Ascending aorta (tissue), 2 donors: ENCODE measurements around the gene VSTM2L. TPM values are rescaled to one million over a fixed set of nuclear protein-coding genes. Genes with fewer than 3 reads are reported as not detected.

Source experiments
- DNase-seq, 2 donors: peaks; one replicate each; pipeline ENCODE4 v3.0.0-alpha.2; 2019; ENCODE audit warnings: low spot score in 2 of 2
- H3K27ac ChIP-seq, 2 donors: fragments of 200-600 bp; sonication (generic); one replicate each; pipeline ENCODE4 v1.5.1; 2016 to 2017; ENCODE audit warnings: mild to moderate bottlenecking in 1 of 2
- H3K27me3 ChIP-seq: fragments of 200-600 bp; sonication (generic); one replicate; pipeline ENCODE4 v1.5.1; 2017
- H3K36me3 ChIP-seq, 2 donors: fragments of 200-600 bp; sonication (generic); one replicate each; pipeline ENCODE4 v1.5.1; 2016
- H3K4me1 ChIP-seq, 2 donors: fragments of 200-600 bp; sonication (generic); one replicate each; pipeline ENCODE4 v1.5.1; 2016 to 2017; ENCODE audit warnings: mild to moderate bottlenecking in 1 of 2
- H3K4me3 ChIP-seq, 2 donors: fragments of 200-600 bp; sonication (generic); one replicate each; pipeline ENCODE4 v1.5.1; 2016 to 2017; ENCODE audit warnings: mild to moderate bottlenecking in 1 of 2
- H3K9me3 ChIP-seq, 2 donors: fragments of 200-600 bp; sonication (generic); one replicate each; pipeline ENCODE4 v1.5.1; 2016
- CTCF ChIP-seq, 3 experiments: fragments of 200-600 bp in 2 of 3; fragments of 450-650 bp in 1 of 3; sonication (generic) in 2 of 3; IDR thresholded peaks; one replicate each; pipeline ENCODE4 v1.5.1; 2016 to 2019; ENCODE audit warnings: antibody characterized with exemption in 3 of 3, mild to moderate bottlenecking in 1 of 3, moderate library complexity in 1 of 3
- intact Hi-C: fragments of 100-400 bp; cut with DNase I; formaldehyde crosslinking; loops from one replicate; pipeline ENCODE4 v1.15.1; 2023
- total RNA-seq: library from RNA; depleted of rRNA; stranded (reverse); fragments of >200 nt; gene quantifications from one replicate; pipeline ENCODE4 v1.1.0, GENCODE V29; 2016

Gene VSTM2L
- total RNA-seq, 1 donor from 2014 or later: 1.1 TPM

DNA sequence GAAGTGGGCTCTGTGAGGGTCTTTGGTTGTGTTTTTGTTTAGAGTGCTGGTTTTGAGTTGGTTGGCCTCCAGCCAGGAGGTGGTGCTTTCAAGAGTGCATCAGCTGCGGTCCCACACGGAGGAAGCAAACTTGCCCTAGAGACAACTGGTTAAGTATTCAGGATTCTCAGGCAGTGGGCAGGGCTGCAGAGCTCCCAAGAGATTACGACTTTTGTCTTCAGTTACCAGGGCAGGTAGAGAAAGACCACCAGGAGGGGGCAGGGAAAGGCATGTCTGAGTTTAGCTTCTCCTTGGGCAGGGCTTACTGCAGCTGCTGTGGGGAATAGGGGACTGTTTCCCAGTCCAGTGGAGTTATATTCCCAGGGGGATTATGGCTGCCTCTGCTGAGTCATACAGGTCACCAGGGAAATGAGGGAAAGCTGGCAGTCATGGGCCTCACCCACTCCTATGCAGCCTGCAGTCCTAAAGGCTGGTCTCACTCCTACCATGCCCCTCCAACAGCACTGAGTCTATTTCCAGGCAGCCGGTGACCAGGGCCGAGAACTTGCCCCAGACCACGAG lies 66.0 kb downstream of the VSTM2L start:
- Histone ChIP-seq H3K36me3 (no peaks in the 10 kb centered on the region), H3K9me3 (peaks cover 0 to 19% of the 10 kb centered on the region in 2 donors), H3K27ac (no peak overlapping the region), H3K4me3 (no peak overlapping the region), H3K27me3 (no peaks in the 10 kb centered on the region), H3K4me1 (no peaks in the 10 kb centered on the region)
- no peak for TF ChIP-seq CTCF (IDR thresholded peaks at IDR 0.05)
- no peak for DNase-seq
- intact Hi-C loops: no loop called here

DNA sequence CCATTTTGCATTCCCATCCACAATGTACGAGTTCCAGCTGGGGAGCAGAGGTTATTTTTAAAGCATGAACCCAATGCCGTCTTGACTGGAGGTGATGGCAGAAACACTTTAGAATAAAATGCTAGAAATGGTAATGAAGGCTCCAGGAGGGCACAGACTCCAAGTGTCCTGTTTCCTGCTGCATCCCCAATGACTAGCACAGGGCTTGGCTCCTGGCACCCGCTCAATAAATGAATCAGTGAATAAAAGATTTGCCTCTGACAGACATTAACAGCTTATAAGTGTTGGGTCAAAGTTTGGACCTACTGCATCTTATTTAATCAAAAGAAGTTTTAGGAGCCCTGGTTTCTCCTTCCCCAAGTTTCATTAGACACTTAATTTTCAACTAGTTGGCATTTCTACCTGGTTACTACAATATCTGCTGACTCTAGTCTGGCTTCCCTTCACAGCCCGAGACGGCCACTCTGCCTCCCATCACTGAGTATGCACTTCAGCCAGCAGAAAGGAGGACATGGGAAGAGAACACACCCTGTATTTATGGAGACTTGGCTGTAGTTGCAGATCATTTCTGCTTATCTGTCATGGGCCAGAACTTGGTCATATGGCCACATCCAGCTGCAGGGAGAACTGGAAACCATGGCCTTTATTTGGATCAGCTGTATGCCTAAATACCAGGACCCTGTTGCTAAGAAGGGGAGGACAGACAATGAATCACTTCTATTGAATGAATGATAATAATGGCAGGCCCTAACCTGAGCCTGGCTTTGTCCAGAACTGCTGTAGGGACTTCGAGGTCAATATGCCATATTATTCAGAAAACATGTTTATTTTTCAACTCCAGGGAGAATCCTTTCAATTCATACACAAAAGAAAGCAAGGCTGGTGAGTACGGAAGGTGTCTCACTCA lies 67.3 kb downstream of the VSTM2L start:
- intact Hi-C loops: no loop called here

DNA sequence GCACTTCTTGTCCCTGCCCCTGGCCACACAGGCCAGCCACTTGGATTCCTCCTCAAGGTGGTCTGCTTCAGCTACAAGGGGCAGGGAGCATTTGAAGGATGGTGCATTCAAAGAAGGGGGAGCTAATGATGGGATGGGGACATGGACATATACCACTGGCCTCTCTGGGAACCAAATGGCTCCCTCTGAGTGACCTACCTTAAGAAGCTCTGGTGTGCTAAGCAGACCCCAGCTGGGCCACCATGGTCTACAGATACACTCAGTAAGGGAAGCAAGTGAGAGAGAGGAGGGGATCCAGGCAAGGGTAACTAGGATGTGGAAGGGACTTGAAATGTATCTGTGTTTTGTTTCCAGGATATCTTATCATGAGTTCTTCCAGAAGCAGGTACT lies 67.9 kb downstream of the VSTM2L start:
- no peak for TF ChIP-seq CTCF (IDR thresholded peaks at IDR 0.05)
- H3K27me3 ChIP-seq: no peaks in the 10 kb centered on the region
- intact Hi-C loops: no loop called here
- H3K4me3 ChIP-seq: no peak overlapping the region
- no peak for DNase-seq
- H3K4me1 ChIP-seq: no peaks in the 10 kb centered on the region
- peaks cover 0 to 15% of the 10 kb centered on the region in 2 donors for H3K9me3 ChIP-seq
- no peak overlapping the region for H3K27ac ChIP-seq
- no peaks in the 10 kb centered on the region for H3K36me3 ChIP-seq

More for the DNA sequence above, 67.3 kb downstream of the VSTM2L start:
- no peaks in the 10 kb centered on the region for H3K36me3 ChIP-seq
- no peak overlapping the region for H3K27ac ChIP-seq
- TF ChIP-seq CTCF (IDR thresholded peaks at IDR 0.05): no peak
- no peak overlapping the region for H3K4me3 ChIP-seq
- no peaks in the 10 kb centered on the region for H3K27me3 ChIP-seq
- no peak for DNase-seq
- no peaks in the 10 kb centered on the region for H3K4me1 ChIP-seq
- H3K9me3 ChIP-seq: peaks cover 0 to 17% of the 10 kb centered on the region in 2 donors

DNA sequence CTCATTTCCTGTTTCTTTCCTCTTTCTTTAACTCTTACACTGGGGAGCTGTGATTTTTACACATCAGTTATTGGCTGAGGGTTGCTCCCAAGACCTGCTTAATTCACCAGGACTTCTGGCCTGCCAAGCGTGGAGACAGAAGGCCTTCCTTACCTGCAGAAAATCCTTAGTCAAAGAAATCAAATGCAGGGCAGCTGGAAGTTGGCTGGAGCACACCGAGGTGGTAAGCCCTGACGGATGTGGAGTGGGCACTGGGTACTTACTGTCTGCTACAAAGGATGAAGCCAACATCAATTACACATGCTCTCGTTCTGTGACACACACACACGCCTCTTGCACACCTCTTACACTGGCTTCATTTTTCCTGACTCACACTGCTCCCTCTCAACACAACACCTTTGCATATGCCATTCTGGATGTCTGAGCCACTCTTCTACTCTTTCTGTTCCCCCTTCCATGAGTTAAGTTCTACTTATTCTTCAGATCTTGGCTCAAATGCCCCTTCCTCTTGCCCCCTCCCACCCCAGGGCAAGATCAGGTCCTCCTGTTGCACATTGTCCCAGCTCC lies 68.7 kb downstream of the VSTM2L start:
- no peak for TF ChIP-seq CTCF (IDR thresholded peaks at IDR 0.05)
- H3K27ac ChIP-seq: no peak overlapping the region
- intact Hi-C loops: no loop called here
- peaks cover 0 to 4% of the 10 kb centered on the region in 2 donors for H3K36me3 ChIP-seq
- no peaks in the 10 kb centered on the region for H3K4me1 ChIP-seq
- DNase-seq: no peak
- peaks cover 0 to 15% of the 10 kb centered on the region in 2 donors for H3K9me3 ChIP-seq
- no peaks in the 10 kb centered on the region for H3K27me3 ChIP-seq
- H3K4me3 ChIP-seq: no peak overlapping the region

GRCh38 chr20:37972256-37973058 lies 69.5 kb downstream of the VSTM2L start:
- H3K27ac ChIP-seq: no peak overlapping the region
- intact Hi-C loops: no loop called here
- DNase-seq: no peak
- no peaks in the 10 kb centered on the region for H3K27me3 ChIP-seq
- H3K4me3 ChIP-seq: no peak overlapping the region
- TF ChIP-seq CTCF (IDR thresholded peaks at IDR 0.05): no peak
- H3K9me3 ChIP-seq: peaks cover 0 to 11% of the 10 kb centered on the region in 2 donors
- H3K36me3 ChIP-seq: peaks cover 0 to 4% of the 10 kb centered on the region in 2 donors
- H3K4me1 ChIP-seq: no peaks in the 10 kb centered on the region
